Suppressor macrophage (primary cell): ENCODE results near the gene CD109.

Experiments
- DNase-seq, 4 experiments: peaks; one replicate each; pipeline ENCODE4 v3.0.0-alpha.2; 2020 to 2022

CD109 gene

GRCh38 chr6:73688351-73688750, 7.7 kb upstream of the CD109 start:
- DNase-seq, result no peak

GRCh38 chr6:73690056-73690455, 5.9 kb upstream of the CD109 start:
- DNase-seq, result peak in 2 of 4 experiments; percentile 61 to 70

GRCh38 chr6:73691512-73691911, 4.5 kb upstream of the CD109 start:
- DNase-seq, result peak in 1 of 4 experiments; percentile 18

DNA sequence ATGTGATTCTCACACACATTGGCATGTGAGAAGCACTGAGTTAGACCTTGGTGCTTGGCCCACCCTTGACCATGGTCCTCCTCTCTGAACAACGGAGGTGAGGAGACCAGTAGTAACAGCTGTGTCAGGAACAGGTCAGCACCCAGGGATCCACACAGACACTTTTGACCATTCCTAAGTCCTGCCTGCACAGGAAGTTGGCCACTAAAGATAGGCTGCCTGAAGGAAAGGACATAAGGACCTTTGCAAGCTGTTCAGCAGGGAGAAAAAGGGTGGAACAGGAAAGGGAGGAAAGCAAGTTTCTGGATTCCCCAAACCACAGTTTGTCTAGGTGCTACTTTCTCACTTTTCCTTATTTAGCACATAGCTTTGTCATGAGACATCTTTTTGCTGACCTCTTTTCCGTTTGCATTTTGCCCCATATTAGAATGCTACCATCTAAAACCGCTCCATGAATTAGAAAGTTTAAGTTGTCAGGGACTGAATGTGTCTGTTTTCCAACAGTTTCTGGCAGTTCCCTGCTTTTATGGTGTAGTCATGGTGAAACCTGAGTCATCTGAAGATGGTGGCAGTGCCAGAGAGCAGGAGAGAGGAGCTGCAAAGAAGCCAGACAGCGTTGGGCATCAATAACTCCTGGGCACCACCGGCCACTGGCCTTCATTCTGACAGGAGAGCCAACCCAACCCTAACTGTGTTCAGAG, 1.1 kb upstream of the CD109 start:
- DNase-seq, result peak; percentile 26 to 52 (median 36)

- peak; percentile 48 to 66 (median 57) for DNase-seq
Observed at GRCh38 chr6:73696966-73697655, 1.1 kb downstream of the CD109 start.

GRCh38 chr6:73699676-73700459, 3.9 kb downstream of the CD109 start:
- no peak for DNase-seq

DNA sequence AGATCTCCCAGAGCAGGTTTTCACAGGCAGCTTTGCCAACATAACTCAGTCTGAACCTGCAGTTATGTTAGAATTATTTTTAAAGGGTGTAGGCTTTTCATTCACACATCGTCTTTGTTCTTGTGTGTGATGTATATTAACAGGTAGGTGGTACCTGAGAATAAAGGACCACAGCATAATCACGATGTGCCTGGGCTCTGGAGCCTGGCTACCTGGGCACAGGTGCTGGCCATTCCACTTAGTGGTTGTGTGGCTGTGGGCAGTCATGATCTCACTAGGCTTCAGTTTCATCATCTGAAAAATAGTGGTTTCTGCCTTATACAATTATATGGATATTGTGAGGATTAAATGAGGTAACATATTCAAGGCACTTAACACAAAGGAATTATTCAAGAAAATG, 6.4 kb downstream of the CD109 start:
- DNase-seq, result no peak

GRCh38 chr6:73703466-73703865, 7.5 kb downstream of the CD109 start:
- no peak for DNase-seq

DNA sequence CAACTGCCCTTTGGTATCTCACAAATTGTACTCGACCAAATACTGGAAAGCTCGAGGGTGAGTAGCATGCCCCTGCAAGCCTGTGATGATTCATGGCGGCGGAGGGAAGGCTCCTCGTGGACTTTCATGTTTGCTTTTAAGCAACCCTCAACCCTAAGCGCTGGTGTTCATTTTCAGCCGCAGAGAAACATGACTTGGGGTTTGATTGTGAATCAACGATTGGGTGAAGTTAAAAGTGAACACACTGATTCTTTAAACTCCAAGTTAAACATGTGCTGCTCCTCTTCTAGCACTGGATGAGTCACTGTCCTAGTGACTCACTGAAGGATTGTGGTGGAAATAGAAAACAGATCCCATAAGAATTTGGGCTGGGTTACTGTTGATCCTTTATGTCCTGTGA, 8.3 kb downstream of the CD109 start:
- peak in 3 of 4 experiments; percentile 34 to 56 (median 43) for DNase-seq

- DNase-seq, result no peak
Observed at GRCh38 chr6:73704798-73705197, 8.8 kb downstream of the CD109 start.

GRCh38 chr6:73706971-73707370, 11.0 kb downstream of the CD109 start:
- no peak for DNase-seq

DNA sequence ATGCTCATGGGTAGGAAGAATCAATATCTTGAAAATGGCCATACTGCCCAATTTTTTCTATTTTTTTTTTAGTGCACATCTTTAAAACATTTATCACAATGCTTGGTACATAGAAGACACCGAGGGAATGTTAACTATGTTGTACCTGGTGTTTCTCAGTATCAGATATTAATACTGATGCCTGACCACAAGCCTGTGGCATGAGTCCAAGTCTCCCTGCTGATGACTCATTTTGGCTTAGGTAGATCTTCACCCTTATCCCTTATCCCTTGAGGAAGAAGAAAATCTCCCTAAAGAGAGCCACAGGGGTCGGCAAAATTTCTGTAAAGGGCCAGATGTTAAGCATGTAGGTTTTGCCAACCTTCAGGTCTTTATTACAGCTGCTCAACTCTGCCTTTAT, 14.5 kb downstream of the CD109 start:
- no peak for DNase-seq

DNA sequence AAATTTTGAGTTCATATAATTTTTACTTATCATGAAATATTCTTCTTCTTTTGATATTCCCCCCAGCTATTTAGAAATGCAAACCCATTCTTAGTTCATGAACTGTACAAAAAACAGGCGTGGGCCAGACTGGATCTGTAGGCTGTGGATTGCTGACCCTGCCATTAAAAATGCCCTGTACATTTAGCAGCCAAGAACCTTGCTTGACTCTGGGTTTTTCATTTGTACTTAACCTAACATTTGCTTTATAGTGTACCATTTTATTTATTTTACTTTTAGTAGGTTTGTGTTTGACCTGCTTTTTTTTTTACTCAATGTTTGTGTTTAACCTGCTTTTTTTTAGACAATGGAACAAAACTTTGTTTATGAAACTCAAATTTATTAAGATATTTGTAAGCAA, 14.9 kb downstream of the CD109 start:
- no peak for DNase-seq

GRCh38 chr6:73712535-73713173, 16.7 kb downstream of the CD109 start:
- no peak for DNase-seq

GRCh38 chr6:73713426-73714147, 17.6 kb downstream of the CD109 start:
- peak; percentile 56 to 75 (median 64) for DNase-seq

GRCh38 chr6:73715111-73715508, 19.1 kb downstream of the CD109 start:
- peak; percentile 43 to 74 (median 56) for DNase-seq

DNA sequence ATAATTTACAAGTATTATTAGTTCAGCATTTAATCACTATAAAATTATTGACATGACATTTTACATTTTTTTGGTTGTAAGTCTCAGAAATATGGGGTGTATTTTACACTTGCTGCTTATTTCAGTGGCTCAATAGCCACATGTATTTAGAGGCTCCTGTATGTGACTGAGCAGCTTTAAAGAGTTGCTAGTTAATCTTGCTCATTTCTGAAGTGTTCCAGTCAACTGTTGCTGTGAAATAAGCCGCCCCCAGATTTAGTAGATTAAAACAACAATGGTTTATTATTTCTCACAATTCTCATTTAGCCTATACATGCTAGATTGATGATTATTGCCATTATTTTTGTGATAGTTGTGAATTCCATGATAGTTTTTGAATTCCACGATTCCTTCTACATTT, 23.0 kb downstream of the CD109 start:
- no peak for DNase-seq

GRCh38 chr6:73722318-73723060, 26.5 kb downstream of the CD109 start:
- peak; percentile 71 to 96 (median 81) for DNase-seq

GRCh38 chr6:73723480-73723879, 27.5 kb downstream of the CD109 start:
- peak in 2 of 4 experiments; percentile 33 to 39 for DNase-seq

GRCh38 chr6:73724389-73724788, 28.4 kb downstream of the CD109 start:
- DNase-seq, result no peak

GRCh38 chr6:73725192-73725591, 29.2 kb downstream of the CD109 start:
- peak; percentile 71 to 89 (median 84) for DNase-seq
